HCT116 (cell line): ENCODE measurements around the gene LRRC71. TPM values are rescaled to one million over a fixed set of nuclear protein-coding genes. Genes with fewer than 3 reads are reported as not detected.

Experiments
- ATAC-seq: fragments of 200-7000 bp; cut with Tn5 transposase; 2 replicates; pipeline ENCODE4 v1.9.1; 2020; ENCODE audit warnings: mild to moderate bottlenecking, moderate library complexity
- BruUV-seq: library from RNA; stranded (reverse); fragments of 400-500 nt; replicated peaks from 2 replicates; lab custom pipeline; 2021; lab: Mats Ljungman, UMichigan
- CTCF ChIA-PET: fragments of 300-600 bp; sonication (Branson Sonifier 250); formaldehyde crosslinking; loops from one replicate; lab custom pipeline; 2021; ENCODE audit warnings: antibody characterized with exemption; lab: Charles Lee
- POLR2A ChIA-PET: fragments of 300-600, 350-600 bp; sonication (Branson Sonifier 250); formaldehyde crosslinking; loops from one replicate; lab custom pipeline; 2021; ENCODE audit warnings: antibody characterized with exemption; lab: Charles Lee
- RAD21 ChIA-PET, 2 experiments: fragments of 300-600 bp; sonication (Branson Sonifier 250); formaldehyde crosslinking; loops; one replicate each; lab custom pipeline; 2023; ENCODE audit warnings: low total read pairs in 2 of 2; ENCODE audit not compliant: uncharacterized antibody in 2 of 2, unreplicated experiment in 2 of 2, low non-redundant PET in 1 of 2; lab: Charles Lee
- DNase-seq: peaks from one replicate; pipeline ENCODE4 v3.0.0-alpha.2; 2010; ENCODE audit warnings: low read depth, low spot score
- H2AFZ ChIP-seq: fragments of 200-600 bp; shearing (Covaris generic), sonication (generic); 2 replicates; pipeline ENCODE4 v1.6.1; 2017; ENCODE audit warnings: low read depth, mixed run types, mixed read lengths, antibody characterized with exemption, low read length; ENCODE audit not compliant: poor library complexity, severe bottlenecking
- H3K27ac ChIP-seq: 2 replicates; pipeline ENCODE4 v1.5.1; 2012; ENCODE audit warnings: low read depth, low read length
- H3K27me3 ChIP-seq: fragments of 200-600 bp; sonication (generic); 2 replicates; pipeline ENCODE4 v1.6.1; 2016; ENCODE audit warnings: mixed run types, low read length, mixed read lengths; ENCODE audit not compliant: insufficient read depth
- H3K36me3 ChIP-seq, 2 experiments: fragments of 200-500 bp in 1 of 2; fragments of 200-600 bp in 1 of 2; sonication (Bioruptor generic) in 1 of 2; sonication (generic) in 1 of 2; 2 replicates each; pipeline versions ENCODE4 v1.5.1 to v1.6.1; 2014 to 2016; ENCODE audit warnings: low read length in 2 of 2, inconsistent platforms in 1 of 2, mixed read lengths in 1 of 2, mixed run types in 1 of 2; ENCODE audit not compliant: insufficient read depth in 2 of 2, control insufficient read depth in 1 of 2
- H3K4me1 ChIP-seq, 2 experiments: fragments of 200-600 bp in 1 of 2; sonication (generic) in 1 of 2; 2 replicates each; pipeline versions ENCODE4 v1.5.1 to v1.6.1; 2012 to 2017; ENCODE audit warnings: low read length in 2 of 2, inconsistent platforms in 1 of 2, mild to moderate bottlenecking in 1 of 2, mixed read lengths in 1 of 2, mixed run types in 1 of 2, moderate library complexity in 1 of 2; ENCODE audit not compliant: insufficient read depth in 2 of 2, control insufficient read depth in 1 of 2
- H3K4me2 ChIP-seq: fragments of 200-600 bp; sonication (generic); 2 replicates; pipeline ENCODE4 v1.6.1; 2017; ENCODE audit warnings: mixed run types, low read length, mixed read lengths
- H3K4me3 ChIP-seq, 2 experiments: fragments of 200-600 bp in 1 of 2; sonication (generic) in 1 of 2; replicated peaks in 1 of 2; 2 replicates each; pipeline ENCODE4 v1.5.1; 2011 to 2016; ENCODE audit warnings: low read length in 2 of 2, control low read depth in 1 of 2, low read depth in 1 of 2, mild to moderate bottlenecking in 1 of 2, mixed read lengths in 1 of 2, mixed run types in 1 of 2
- H3K79me2 ChIP-seq: fragments of 200-600 bp; sonication (generic); 2 replicates; pipeline ENCODE4 v1.6.1; 2017; ENCODE audit warnings: mild to moderate bottlenecking, mixed run types, low read length, moderate library complexity, mixed read lengths; ENCODE audit not compliant: insufficient read depth
- H3K9ac ChIP-seq: fragments of 200-600 bp; sonication (generic); 2 replicates; pipeline ENCODE4 v1.6.1; 2016; ENCODE audit warnings: low read length, mixed read lengths
- H3K9me2 ChIP-seq: fragments of 200-600 bp; sonication (generic), shearing (Covaris generic); 2 replicates; pipeline ENCODE4 v1.6.1; 2017; ENCODE audit warnings: mixed run types, mild to moderate bottlenecking, moderate library complexity; ENCODE audit not compliant: insufficient read depth
- H3K9me3 ChIP-seq, 2 experiments: fragments of 200-500 bp in 1 of 2; fragments of 200-600 bp in 1 of 2; sonication (Bioruptor generic) in 1 of 2; sonication (generic) in 1 of 2; 2 replicates each; pipeline ENCODE4 v1.6.1; 2014 to 2017; ENCODE audit warnings: low read length in 2 of 2, mixed read lengths in 2 of 2, inconsistent platforms in 1 of 2, low read depth in 1 of 2, mild to moderate bottlenecking in 1 of 2, mixed run types in 1 of 2, moderate library complexity in 1 of 2; ENCODE audit not compliant: control insufficient read depth in 1 of 2, insufficient read depth in 1 of 2
- H4K20me1 ChIP-seq: fragments of 200-600 bp; sonication (generic), shearing (Covaris generic); 2 replicates; pipeline ENCODE4 v1.6.1; 2017; ENCODE audit warnings: mixed run types, mild to moderate bottlenecking, moderate library complexity; ENCODE audit not compliant: insufficient read depth
- CBX3 ChIP-seq: IDR thresholded peaks from 2 replicates; pipeline ENCODE4 v1.6.1; 2012; ENCODE audit warnings: low read depth
- CEBPB ChIP-seq: IDR thresholded peaks from 2 replicates; pipeline ENCODE4 v1.6.1; 2012; ENCODE audit warnings: low read depth
- ELF1 ChIP-seq: IDR thresholded peaks from 2 replicates; pipeline ENCODE4 v1.6.1; 2012; ENCODE audit warnings: low read depth, borderline replicate concordance
- EZH2 ChIP-seq: fragments of 200-600 bp; sonication (generic); IDR thresholded peaks from 2 replicates; pipeline ENCODE4 v1.6.1; 2017; ENCODE audit warnings: antibody characterized with exemption, mixed run types
- EZH2phosphoT487 ChIP-seq: fragments of 200-600 bp; IDR thresholded peaks from 2 replicates; pipeline ENCODE4 v1.6.1; 2018; ENCODE audit warnings: antibody characterized with exemption, borderline replicate concordance
- POLR2AphosphoS5 ChIP-seq: IDR thresholded peaks from 2 replicates; pipeline ENCODE4 v1.6.1; 2011; ENCODE audit warnings: mild to moderate bottlenecking, low read depth, low read length, moderate library complexity
- SIN3A ChIP-seq: IDR thresholded peaks from 2 replicates; pipeline ENCODE4 v1.6.1; 2012; ENCODE audit warnings: low read depth
- SP1 ChIP-seq: IDR thresholded peaks from 2 replicates; pipeline ENCODE4 v1.6.1; 2012; ENCODE audit warnings: low read depth
- SRF ChIP-seq: IDR thresholded peaks from 2 replicates; pipeline ENCODE4 v1.6.1; 2012; ENCODE audit warnings: low read depth
- YY1 ChIP-seq: IDR thresholded peaks from 2 replicates; pipeline ENCODE4 v1.6.1; 2011; ENCODE audit warnings: low read length, low read depth, moderate library complexity, mild to moderate bottlenecking; ENCODE audit not compliant: insufficient replicate concordance; ENCODE audit errors: extremely low read depth
- intact Hi-C: fragments of 100-400 bp; cut with micrococcal nuclease; formaldehyde crosslinking; loops from 2 replicates; pipeline ENCODE4 v1.10.0; 2022
- total RNA-seq: library from RNA; stranded (reverse); gene quantifications from one replicate; pipeline ENCODE4 v1.2.1, GENCODE V29; 2021; ENCODE audit not compliant: unreplicated experiment
- TF ChIP-seq, protein P1 (sequence below), 3 experiments: fragments of 200-600 bp in 1 of 3; sonication (generic) in 1 of 3; IDR thresholded peaks in 2 of 3; conservative IDR thresholded peaks in 1 of 3; 2 replicates each; pipeline ENCODE4 v1.5.1; 2012 to 2017; ENCODE audit warnings: low read depth in 2 of 3, low read length in 2 of 3, antibody characterized with exemption in 1 of 3, borderline replicate concordance in 1 of 3, control low read depth in 1 of 3, mild to moderate bottlenecking in 1 of 3, mixed read lengths in 1 of 3, mixed run types in 1 of 3, moderate library complexity in 1 of 3; ENCODE audit not compliant: insufficient read depth in 1 of 3
- TF ChIP-seq, protein P2 (sequence below): IDR thresholded peaks from 2 replicates; pipeline ENCODE4 v1.6.1; 2012
- TF ChIP-seq, protein P3 (sequence below): IDR thresholded peaks from 2 replicates; pipeline ENCODE4 v1.6.1; 2012; ENCODE audit warnings: low read depth

Gene LRRC71
- total RNA-seq, 1 experiment from 2014 or later: not detected

DNA sequence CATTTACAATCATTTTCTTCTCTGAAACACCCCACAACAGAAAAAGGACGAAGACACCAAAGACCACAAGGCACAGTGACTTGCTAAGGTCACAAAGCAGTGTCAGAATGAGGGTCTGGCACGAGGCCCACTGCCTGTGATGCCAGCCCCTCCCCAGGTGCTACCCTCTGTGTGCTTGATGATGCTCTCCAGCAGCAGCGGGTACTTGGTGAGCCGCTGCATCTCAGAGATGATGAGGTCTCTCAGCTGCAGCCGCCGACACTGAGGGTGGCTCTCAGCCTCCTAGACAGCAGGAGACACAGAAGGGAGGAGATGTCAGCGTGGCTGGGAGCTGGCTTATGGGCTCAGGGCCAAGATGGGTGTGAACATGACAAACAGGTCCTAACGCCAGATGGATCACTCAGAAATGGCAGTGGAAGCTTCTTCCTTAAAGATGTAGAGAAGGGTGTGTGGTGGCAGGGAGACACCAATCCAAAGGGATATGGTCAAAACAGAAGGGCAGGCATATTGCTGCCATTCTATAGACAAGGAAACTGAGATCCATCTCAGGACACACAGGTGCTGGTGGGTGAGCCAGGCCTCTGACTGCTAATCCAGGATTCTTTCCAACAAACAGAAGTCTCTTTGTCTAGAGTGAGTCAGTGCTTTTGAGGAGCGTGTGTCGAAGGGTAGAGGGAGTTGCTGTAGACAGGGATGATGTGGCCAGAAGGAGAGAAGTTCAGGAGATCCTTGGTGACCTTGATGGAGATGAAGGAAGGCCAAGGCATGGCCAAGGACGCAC, 25.6 kb downstream of the LRRC71 start:
- Histone ChIP-seq H3K4me1 (peaks cover 0 to 7% of the 10 kb centered on the region in 2 experiments; a peak in 1 of 4 replicates), H3K36me3 (peaks cover 18 to 31% of the 10 kb centered on the region in 2 experiments; a peak in 3 of 4 replicates), H2AFZ (no peak overlapping the region), H3K27ac (no peak overlapping the region), H3K9ac (no peak overlapping the region), H3K9me3 (no peaks in the 10 kb centered on the region), H3K4me3 (no peak overlapping the region), H3K9me2 (no peaks in the 10 kb centered on the region), H3K27me3 (no peaks in the 10 kb centered on the region), H3K4me2 (no peak overlapping the region), H4K20me1 (no peaks in the 10 kb centered on the region), H3K79me2 (no peaks in the 10 kb centered on the region)
- no TSS peak for BruUV-seq
- DNase-seq: peak; percentile 24
- ChIA-PET POLR2A (no interaction called here), RAD21 (no interaction called here), CTCF (no interaction called here)
- peak; percentile 51; the same call in 1 of the 2 replicates for ATAC-seq
- intact Hi-C loops: no loop called here
- TF ChIP-seq, protein P1, sequence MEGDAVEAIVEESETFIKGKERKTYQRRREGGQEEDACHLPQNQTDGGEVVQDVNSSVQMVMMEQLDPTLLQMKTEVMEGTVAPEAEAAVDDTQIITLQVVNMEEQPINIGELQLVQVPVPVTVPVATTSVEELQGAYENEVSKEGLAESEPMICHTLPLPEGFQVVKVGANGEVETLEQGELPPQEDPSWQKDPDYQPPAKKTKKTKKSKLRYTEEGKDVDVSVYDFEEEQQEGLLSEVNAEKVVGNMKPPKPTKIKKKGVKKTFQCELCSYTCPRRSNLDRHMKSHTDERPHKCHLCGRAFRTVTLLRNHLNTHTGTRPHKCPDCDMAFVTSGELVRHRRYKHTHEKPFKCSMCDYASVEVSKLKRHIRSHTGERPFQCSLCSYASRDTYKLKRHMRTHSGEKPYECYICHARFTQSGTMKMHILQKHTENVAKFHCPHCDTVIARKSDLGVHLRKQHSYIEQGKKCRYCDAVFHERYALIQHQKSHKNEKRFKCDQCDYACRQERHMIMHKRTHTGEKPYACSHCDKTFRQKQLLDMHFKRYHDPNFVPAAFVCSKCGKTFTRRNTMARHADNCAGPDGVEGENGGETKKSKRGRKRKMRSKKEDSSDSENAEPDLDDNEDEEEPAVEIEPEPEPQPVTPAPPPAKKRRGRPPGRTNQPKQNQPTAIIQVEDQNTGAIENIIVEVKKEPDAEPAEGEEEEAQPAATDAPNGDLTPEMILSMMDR (IDR thresholded peaks at IDR 0.05 in 2 of 3, conservative IDR thresholded peaks at IDR 0.05 in 1 of 3; ENCODE audit: borderline replicate concordance in 1 of 3, insufficient read depth in 1 of 3, low read depth in 2 of 3, low read length in 2 of 3): no peak
- TF ChIP-seq SP1: no peak
- no peak for TF ChIP-seq EZH2
- no peak for TF ChIP-seq POLR2AphosphoS5
- no peak for TF ChIP-seq SRF
- TF ChIP-seq, protein P2, sequence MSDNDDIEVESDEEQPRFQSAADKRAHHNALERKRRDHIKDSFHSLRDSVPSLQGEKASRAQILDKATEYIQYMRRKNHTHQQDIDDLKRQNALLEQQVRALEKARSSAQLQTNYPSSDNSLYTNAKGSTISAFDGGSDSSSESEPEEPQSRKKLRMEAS: no peak
- no peak for TF ChIP-seq SIN3A
- no peak for TF ChIP-seq CEBPB
- TF ChIP-seq YY1: no peak
- TF ChIP-seq, protein P3, sequence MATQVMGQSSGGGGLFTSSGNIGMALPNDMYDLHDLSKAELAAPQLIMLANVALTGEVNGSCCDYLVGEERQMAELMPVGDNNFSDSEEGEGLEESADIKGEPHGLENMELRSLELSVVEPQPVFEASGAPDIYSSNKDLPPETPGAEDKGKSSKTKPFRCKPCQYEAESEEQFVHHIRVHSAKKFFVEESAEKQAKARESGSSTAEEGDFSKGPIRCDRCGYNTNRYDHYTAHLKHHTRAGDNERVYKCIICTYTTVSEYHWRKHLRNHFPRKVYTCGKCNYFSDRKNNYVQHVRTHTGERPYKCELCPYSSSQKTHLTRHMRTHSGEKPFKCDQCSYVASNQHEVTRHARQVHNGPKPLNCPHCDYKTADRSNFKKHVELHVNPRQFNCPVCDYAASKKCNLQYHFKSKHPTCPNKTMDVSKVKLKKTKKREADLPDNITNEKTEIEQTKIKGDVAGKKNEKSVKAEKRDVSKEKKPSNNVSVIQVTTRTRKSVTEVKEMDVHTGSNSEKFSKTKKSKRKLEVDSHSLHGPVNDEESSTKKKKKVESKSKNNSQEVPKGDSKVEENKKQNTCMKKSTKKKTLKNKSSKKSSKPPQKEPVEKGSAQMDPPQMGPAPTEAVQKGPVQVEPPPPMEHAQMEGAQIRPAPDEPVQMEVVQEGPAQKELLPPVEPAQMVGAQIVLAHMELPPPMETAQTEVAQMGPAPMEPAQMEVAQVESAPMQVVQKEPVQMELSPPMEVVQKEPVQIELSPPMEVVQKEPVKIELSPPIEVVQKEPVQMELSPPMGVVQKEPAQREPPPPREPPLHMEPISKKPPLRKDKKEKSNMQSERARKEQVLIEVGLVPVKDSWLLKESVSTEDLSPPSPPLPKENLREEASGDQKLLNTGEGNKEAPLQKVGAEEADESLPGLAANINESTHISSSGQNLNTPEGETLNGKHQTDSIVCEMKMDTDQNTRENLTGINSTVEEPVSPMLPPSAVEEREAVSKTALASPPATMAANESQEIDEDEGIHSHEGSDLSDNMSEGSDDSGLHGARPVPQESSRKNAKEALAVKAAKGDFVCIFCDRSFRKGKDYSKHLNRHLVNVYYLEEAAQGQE: no peak
- no peak for TF ChIP-seq ELF1
- no peak for TF ChIP-seq EZH2phosphoT487
- TF ChIP-seq CBX3: no peak
